EL (cell line): ENCODE data around the gene DYNLL1.
"Not testable (repeated sequence)": the region's sequence is repeated elsewhere in the genome, so short reads cannot be mapped to it uniquely, and the experiment has no call there.

Source experiments
- DNase-seq: peaks from one replicate; pipeline ENCODE4 v3.0.0-alpha.2; 2016

DYNLL1 gene

DNA sequence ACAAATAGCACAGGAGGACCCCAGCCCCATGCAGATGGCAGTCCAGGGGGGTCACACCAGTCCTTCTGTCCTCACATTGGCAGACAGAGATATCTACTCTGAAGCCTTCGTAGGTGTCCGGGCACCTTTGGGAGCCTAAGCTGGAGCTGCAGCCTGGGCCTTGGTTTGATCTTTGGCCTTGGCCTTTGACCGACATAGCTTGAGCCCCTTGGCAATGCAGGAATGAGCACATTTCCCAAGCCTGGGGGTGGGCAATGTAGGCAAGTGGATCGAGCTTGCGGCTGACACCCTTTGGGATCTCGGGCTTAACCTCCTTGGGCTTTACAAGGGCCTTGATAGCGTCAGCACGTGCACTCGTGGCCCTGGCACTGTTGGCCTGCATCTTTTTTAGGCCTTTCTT is 26.7 kb downstream of the DYNLL1 start:
- no peak for DNase-seq

- peak; percentile 85 for DNase-seq
Observed at GRCh38 chr12:120528861-120529525, 33.1 kb downstream of the DYNLL1 start, which contains the start of gene COQ5. TSS of gene COQ5 (minus strand) at chr12:120529158. CDS start at chr12:120529141, 17 bp downstream.

GRCh38 chr12:120529641-120530417 is 33.9 kb downstream of the DYNLL1 start:
- DNase-seq: peak; percentile 45

- DNase-seq: not testable (repeated sequence)
Observed at GRCh38 chr12:120530418-120530761, 34.5 kb downstream of the DYNLL1 start.

GRCh38 chr12:120532701-120533238 is 36.9 kb downstream of the DYNLL1 start:
- no peak for DNase-seq

GRCh38 chr12:120534203-120534702 is 38.3 kb downstream of the DYNLL1 start, which contains the start of gene RNF10:
TSS of gene RNF10 (plus strand) at chr12:120534356. CDS start at chr12:120534812, 456 bp downstream.
- peak; percentile 86 for DNase-seq

DNA sequence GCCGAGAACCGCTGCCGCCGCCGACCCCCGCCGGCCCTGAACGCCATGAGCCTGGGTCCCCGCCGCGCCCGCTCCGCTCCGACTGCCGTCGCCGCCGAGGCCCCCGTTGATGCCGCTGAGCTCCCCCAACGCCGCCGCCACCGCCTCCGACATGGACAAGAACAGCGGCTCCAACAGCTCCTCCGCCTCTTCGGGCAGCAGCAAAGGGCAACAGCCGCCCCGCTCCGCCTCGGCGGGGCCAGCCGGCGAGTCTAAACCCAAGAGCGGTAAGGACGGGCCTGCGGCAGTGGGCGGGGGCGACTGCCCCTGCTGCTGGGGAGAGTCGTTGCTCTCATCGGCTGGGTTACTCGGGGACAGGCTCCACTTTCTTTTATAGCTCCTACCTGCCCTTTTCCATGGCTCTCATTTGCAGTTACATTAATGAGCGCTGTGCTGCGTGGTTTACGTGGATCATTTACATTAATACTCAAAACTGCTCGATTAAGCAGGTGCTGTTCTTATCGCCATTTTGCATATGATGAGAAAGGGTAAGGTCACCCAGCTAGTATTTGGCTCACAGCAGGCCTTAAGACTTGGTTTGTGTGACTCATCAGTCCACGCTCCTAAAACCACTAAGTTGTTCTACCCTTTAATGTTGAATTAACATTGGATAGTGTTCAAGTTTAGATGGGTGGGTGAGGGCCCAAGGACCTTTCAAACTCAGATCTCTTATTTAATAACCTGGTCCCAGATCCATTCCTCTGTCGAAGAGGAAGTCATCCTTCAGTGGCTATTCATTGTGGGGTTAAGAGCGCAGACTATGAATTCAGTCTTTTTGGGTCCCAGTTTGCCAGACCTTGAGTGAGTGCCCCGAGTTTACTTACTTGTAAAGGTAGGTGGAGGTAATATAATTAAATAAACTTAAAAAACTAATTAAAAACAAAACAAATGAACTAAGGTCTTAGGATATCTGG is 39.1 kb downstream of the DYNLL1 start:
- DNase-seq: peak; percentile 84

GRCh38 chr12:120536064-120536791 is 40.3 kb downstream of the DYNLL1 start:
- DNase-seq: no peak

DNA sequence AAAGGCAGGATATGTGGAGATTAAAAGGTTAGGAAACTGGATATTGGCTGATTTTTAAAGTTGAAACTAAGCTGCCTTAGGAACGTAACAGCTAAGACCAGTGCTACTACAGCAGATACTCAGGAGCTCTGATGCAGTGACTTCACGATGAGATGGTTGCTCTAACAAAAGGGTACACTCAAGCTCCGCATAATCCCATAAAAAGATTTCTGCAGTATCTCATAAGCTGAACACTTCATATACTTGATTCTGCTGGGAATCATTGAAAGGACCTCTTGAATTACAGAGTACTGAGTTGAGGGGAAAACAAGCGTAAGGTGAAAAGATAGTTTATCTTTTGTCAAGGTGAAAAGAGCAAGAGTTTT is 41.9 kb downstream of the DYNLL1 start:
- no peak for DNase-seq

DNA sequence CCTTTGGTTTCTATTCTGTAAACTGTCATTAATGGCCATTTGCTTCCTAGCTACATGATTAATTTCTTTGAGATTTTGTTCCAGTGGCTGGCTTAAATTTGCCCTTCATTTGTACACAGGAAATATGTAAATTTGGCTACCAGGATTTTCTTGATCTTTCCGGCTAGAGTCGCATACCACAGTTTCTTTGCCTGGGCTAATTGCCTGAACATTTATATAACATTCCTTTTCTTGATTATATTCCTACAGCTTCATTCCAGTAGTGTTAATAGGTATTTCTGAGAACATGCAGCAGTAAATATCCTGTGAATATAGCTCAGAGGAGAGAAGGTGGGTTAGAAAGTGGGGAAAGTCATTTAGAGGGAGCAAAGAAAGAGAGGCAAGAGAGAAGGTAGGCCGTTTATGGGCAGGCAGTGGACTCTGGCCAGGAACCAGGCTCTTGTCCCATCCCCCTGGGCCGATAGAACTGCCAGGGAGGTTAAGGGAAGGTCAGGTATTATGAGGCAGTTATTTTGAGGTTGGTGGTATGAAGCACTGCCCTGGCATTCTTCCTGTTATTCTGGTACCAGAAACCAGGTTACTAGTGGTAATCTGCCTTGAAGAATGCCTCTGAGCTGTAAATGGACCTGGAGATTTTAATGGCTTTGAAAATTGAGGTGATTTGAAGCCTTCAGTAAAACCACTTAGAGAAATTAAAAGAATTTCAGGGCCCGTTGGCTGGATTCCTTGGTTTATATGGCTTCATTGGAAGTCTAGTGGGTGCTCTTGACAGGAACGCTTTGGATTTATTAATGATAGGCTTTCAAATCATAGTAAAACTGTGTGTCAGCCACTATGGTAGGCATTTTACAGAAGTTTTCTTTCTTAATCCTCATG is 42.6 kb downstream of the DYNLL1 start:
- peak; percentile 76 for DNase-seq

DNA sequence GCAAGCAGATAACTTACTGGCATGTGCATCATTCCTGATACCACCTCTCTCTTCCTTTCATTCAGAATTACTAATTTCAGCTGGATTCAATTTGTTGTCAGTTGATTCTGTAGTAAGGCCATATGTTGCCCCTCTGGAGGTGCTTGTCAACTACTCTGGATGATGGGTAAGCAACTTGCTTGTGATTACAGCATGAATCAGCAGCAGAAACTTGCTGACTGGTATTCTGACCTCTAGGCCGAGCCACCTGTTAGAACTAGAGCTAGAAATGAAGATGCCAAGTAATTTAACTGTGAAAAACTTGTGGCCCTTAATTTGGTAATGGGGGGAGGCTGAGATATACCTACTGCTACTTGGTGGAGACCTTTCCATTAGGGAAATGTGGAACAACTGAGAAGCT is 43.4 kb downstream of the DYNLL1 start:
- DNase-seq: peak; percentile 51

DNA sequence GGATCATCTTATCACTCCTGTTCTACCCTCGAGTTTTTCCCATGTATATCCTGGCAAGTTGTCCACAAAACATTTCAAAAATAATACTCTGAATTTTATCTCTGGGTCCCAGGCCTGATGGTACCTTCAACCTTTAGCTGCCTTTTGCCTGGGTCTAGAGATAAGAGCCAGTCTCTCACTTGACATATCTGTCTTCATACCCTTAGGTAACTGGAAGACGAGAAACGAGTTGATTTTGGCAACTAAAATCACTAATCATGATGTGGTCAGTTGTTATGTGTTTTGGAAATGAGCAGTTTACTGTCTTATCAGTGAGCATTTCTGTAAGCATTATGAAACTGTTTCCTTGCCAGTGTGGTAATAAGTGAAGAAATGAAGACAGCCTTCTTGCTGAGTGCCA is 44.5 kb downstream of the DYNLL1 start:
- DNase-seq: no peak

GRCh38 chr12:120542166-120542565 is 46.3 kb downstream of the DYNLL1 start:
- DNase-seq: no peak

DNA sequence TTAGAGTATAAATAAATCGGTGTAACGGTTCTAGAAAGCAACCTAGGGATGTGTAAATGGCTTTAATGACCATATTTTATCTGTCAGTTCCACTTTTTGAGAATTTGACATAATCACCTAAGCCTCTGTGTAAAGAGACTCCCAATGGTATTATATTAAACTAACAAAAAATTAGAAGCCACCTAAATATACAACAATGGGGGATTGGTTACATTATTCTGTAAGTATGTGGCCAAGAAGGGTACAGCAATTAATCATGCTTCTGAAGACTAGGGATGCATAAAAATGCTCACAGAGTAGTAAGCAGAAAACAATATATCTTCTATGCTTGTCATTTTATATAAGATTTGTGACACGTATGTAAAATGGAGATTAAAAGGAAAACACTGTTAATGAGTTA is 48.8 kb downstream of the DYNLL1 start:
- DNase-seq: no peak

DNA sequence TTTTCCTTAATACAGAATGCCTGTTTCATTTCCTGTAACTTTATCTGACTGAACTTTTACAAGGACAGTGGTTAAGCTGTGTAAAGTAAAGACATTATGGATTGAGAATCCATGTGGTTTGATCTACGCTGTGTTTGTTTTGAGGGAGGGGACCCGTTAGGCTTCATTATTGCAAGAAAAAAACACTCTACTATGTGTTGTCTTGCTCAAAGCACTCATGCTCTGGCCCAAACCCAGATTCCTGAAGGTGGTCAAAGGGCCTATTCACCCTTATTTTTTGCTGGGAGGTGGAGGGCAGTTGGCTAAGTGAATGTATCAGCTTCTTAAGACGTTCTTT is 50.1 kb downstream of the DYNLL1 start:
- DNase-seq: no peak
